Astrocyte (in vitro differentiated cells and primary cell): ENCODE measurements around the gene ZC3HAV1. TPM values are rescaled to one million over a fixed set of nuclear protein-coding genes. Genes with fewer than 3 reads are reported as not detected.

Source experiments
- DNase-seq: peaks from one replicate; pipeline ENCODE4 v3.0.0-alpha.2; 2010; ENCODE audit warnings: low read depth
- FAIRE-seq: peaks from 2 replicates; lab custom pipeline; 2011; peaks lifted over from hg19 to GRCh38; lab: Jason Lieb, UNC
- H2AFZ ChIP-seq: 2 replicates; pipeline ENCODE4 v1.6.0; 2012; ENCODE audit warnings: low read depth, low read length, inconsistent platforms
- H3K27ac ChIP-seq: 2 replicates; pipeline ENCODE4 v1.5.1; 2011; ENCODE audit warnings: low read depth, low read length, inconsistent platforms
- H3K27me3 ChIP-seq: 2 replicates; pipeline ENCODE4 v1.6.0; 2011; ENCODE audit warnings: low read length, inconsistent platforms; ENCODE audit not compliant: insufficient read depth
- H3K36me3 ChIP-seq: 2 replicates; pipeline ENCODE4 v1.5.1; 2011; ENCODE audit warnings: low read length, inconsistent platforms; ENCODE audit not compliant: insufficient read depth
- H3K4me1 ChIP-seq: 2 replicates; pipeline ENCODE4 v1.5.1; 2011; ENCODE audit warnings: low read length, inconsistent platforms; ENCODE audit not compliant: insufficient read depth
- H3K4me2 ChIP-seq: 2 replicates; pipeline ENCODE4 v1.6.0; 2012; ENCODE audit warnings: low read length, inconsistent platforms
- H3K4me3 ChIP-seq: 2 replicates; pipeline ENCODE4 v1.5.1; 2011; ENCODE audit warnings: low read depth, mild to moderate bottlenecking, low read length, inconsistent platforms; ENCODE audit not compliant: insufficient read depth
- H3K79me2 ChIP-seq: 2 replicates; pipeline ENCODE4 v1.6.0; 2012; ENCODE audit warnings: mild to moderate bottlenecking, low read length, inconsistent platforms; ENCODE audit not compliant: insufficient read depth
- H3K9ac ChIP-seq: 2 replicates; pipeline ENCODE4 v1.6.0; 2012; ENCODE audit warnings: mild to moderate bottlenecking, low read length, inconsistent platforms
- H3K9me3 ChIP-seq: 2 replicates; pipeline ENCODE4 v1.5.1; 2012; ENCODE audit warnings: low read depth, mild to moderate bottlenecking, low read length, inconsistent platforms; ENCODE audit not compliant: insufficient read depth
- H4K20me1 ChIP-seq: 2 replicates; pipeline ENCODE4 v1.6.0; 2012; ENCODE audit warnings: low read length, inconsistent platforms; ENCODE audit not compliant: insufficient read depth
- H3K27ac Mint-ChIP-seq: one replicate; pipeline ENCODE4 v1.8.0; 2021; ENCODE audit warnings: mild to moderate bottlenecking, mixed read lengths; ENCODE audit not compliant: unreplicated experiment
- H3K27me3 Mint-ChIP-seq: one replicate; pipeline ENCODE4 v1.8.0; 2021; ENCODE audit warnings: low read depth, mixed read lengths; ENCODE audit not compliant: unreplicated experiment
- H3K36me3 Mint-ChIP-seq: one replicate; pipeline ENCODE4 v1.8.0; 2021; ENCODE audit warnings: low read depth, mixed read lengths; ENCODE audit not compliant: unreplicated experiment
- H3K4me1 Mint-ChIP-seq: one replicate; pipeline ENCODE4 v1.8.0; 2021; ENCODE audit warnings: low read depth, mixed read lengths; ENCODE audit not compliant: unreplicated experiment
- H3K4me3 Mint-ChIP-seq: one replicate; pipeline ENCODE4 v1.8.0; 2021; ENCODE audit warnings: mild to moderate bottlenecking, moderate library complexity, mixed read lengths; ENCODE audit not compliant: unreplicated experiment
- H3K9me3 Mint-ChIP-seq: one replicate; pipeline ENCODE4 v1.8.0; 2021; ENCODE audit warnings: mild to moderate bottlenecking, mixed read lengths; ENCODE audit not compliant: unreplicated experiment
- CTCF ChIP-seq: IDR thresholded peaks from 2 replicates; pipeline ENCODE4 v1.5.1; 2011; ENCODE audit warnings: low read depth, mild to moderate bottlenecking, inconsistent platforms, low read length, moderate library complexity; ENCODE audit not compliant: insufficient read depth
- EZH2 ChIP-seq: IDR thresholded peaks from 2 replicates; pipeline ENCODE4 v1.6.1; 2012; ENCODE audit warnings: mild to moderate bottlenecking, low read length, inconsistent platforms; ENCODE audit not compliant: insufficient read depth
- total RNA-seq: library from RNA; stranded (reverse); gene quantifications from 2 replicates; pipeline ENCODE4 v1.2.1, GENCODE V29; 2021

ZC3HAV1 gene
- total RNA-seq, 1 donor from 2014 or later: 63.8 TPM

GRCh38 chr7:139139150-139139549 lies 29.6 kb upstream of the ZC3HAV1 start:
- FAIRE-seq (no peak), DNase-seq (no peak)
- Mint-ChIP-seq H3K4me3 (no peak overlapping the region), H3K36me3 (no peaks in the 10 kb centered on the region), H3K27me3 (no peaks in the 10 kb centered on the region), H3K9me3 (no peaks in the 10 kb centered on the region), H3K27ac (no peak overlapping the region), H3K4me1 (no peaks in the 10 kb centered on the region)
- H3K4me3 ChIP-seq: no peak overlapping the region
- H3K9me3 ChIP-seq: no peaks in the 10 kb centered on the region
- no peaks in the 10 kb centered on the region for H3K36me3 ChIP-seq
- no peak overlapping the region for H2AFZ ChIP-seq
- H3K4me1 ChIP-seq: no peaks in the 10 kb centered on the region
- H4K20me1 ChIP-seq: no peaks in the 10 kb centered on the region
- TF ChIP-seq CTCF: no peak
- no peak for TF ChIP-seq EZH2
- H3K9ac ChIP-seq: no peak overlapping the region
- H3K27ac ChIP-seq: no peak overlapping the region
- no peaks in the 10 kb centered on the region for H3K27me3 ChIP-seq
- no peaks in the 10 kb centered on the region for H3K79me2 ChIP-seq
- H3K4me2 ChIP-seq: no peak overlapping the region

DNA sequence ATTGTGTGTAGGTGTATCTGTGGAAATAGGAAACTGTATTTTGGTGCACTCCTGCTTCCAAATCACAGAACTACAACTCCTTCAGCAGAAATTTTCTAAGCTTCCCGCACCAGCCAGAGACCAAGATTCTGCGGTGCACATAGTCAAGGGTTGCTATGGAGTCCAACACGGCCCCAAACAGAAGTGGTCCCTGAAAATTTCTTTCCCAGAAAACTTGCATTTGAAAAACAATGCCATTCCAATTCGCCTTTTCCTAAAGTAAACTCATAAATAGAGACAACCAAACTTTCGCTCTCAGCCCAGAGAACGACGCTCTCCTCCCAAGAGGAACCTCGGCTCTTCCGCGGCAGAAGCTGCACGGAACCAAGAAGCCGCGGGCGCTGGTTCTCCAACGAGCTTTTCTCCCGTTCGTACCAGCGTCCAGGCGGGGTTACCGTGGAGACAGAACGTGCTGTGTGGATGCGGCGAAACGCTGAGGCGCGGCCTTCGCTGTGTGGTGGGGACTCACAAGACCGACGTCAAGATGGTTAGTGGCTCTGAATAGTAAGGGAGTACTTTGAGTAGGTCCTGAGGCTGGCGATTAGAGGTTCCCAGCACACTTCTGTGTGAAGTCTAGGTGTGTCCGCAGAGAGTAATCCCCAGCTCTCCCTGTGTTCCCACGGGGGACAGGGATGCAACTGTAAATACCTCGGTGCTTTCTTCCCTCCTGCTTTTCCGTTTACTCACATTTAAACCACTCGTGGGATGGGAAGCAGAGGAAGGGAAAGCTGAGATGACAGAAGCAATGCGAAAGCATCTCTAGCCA lies 24.0 kb upstream of the ZC3HAV1 start:
- no peaks in the 10 kb centered on the region for H3K36me3 ChIP-seq
- Mint-ChIP-seq H3K4me3 (peak overlapping the region; percentile 92), H3K27me3 (peaks cover 3% of the 10 kb centered on the region), H3K27ac (peak overlapping the region; percentile 89), H3K4me1 (peaks cover 10% of the 10 kb centered on the region), H3K36me3 (no peaks in the 10 kb centered on the region), H3K9me3 (no peaks in the 10 kb centered on the region)
- peaks cover 2% of the 10 kb centered on the region for H3K4me1 ChIP-seq
- no peaks in the 10 kb centered on the region for H3K79me2 ChIP-seq
- peak overlapping the region; percentile 53 for H3K27ac ChIP-seq
- peak overlapping the region; percentile 94 for H3K4me2 ChIP-seq
- DNase-seq: peak; percentile 81
- no peak for FAIRE-seq
- peak overlapping the region; percentile 80 for H3K9ac ChIP-seq
- peak overlapping the region; percentile 99 for H2AFZ ChIP-seq
- no peaks in the 10 kb centered on the region for H4K20me1 ChIP-seq
- H3K4me3 ChIP-seq: peak overlapping the region; percentile 79
- TF ChIP-seq CTCF (no peak), EZH2 (no peak)
- H3K9me3 ChIP-seq: no peaks in the 10 kb centered on the region
- H3K27me3 ChIP-seq: peaks cover under 1% of the 10 kb centered on the region

DNA sequence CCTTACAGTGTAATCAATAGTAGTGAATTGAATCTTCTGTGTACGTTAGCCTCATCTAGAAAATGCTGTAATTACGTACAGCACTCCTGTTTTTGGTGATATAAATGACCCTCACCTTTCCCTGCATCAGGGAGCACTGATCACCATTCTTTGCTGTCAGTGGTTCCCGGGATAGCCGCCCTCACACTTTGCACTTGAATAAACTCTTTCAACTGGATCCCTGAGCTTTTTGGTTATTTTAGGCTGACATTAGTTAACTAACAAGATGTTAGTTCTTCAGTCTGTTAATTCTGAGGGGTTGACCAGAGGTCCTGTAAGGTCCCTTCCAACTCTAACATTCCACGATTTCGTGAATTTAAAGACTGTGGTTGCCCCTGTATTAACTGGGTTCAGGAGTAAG lies 23.4 kb upstream of the ZC3HAV1 start:
- Mint-ChIP-seq H3K36me3 (no peaks in the 10 kb centered on the region), H3K4me1 (peaks cover 10% of the 10 kb centered on the region), H3K27ac (peak overlapping the region; percentile 89), H3K4me3 (peak overlapping the region; percentile 92), H3K27me3 (peaks cover 6% of the 10 kb centered on the region), H3K9me3 (no peaks in the 10 kb centered on the region)
- H3K79me2 ChIP-seq: no peaks in the 10 kb centered on the region
- H3K4me3 ChIP-seq: peak overlapping the region; percentile 79
- FAIRE-seq (peak; percentile 5), DNase-seq (no peak)
- H3K27me3 ChIP-seq: peaks cover 5% of the 10 kb centered on the region
- H3K4me1 ChIP-seq: peaks cover 2% of the 10 kb centered on the region
- no peaks in the 10 kb centered on the region for H3K36me3 ChIP-seq
- H2AFZ ChIP-seq: peak overlapping the region; percentile 99
- no peaks in the 10 kb centered on the region for H4K20me1 ChIP-seq
- peak overlapping the region; percentile 94 for H3K4me2 ChIP-seq
- TF ChIP-seq CTCF (no peak), EZH2 (no peak)
- H3K27ac ChIP-seq: no peak overlapping the region
- no peaks in the 10 kb centered on the region for H3K9me3 ChIP-seq
- H3K9ac ChIP-seq: peak overlapping the region; percentile 80
